H9 (cell line): ENCODE results near the gene NUBPL. TPM values are rescaled to one million over a fixed set of nuclear protein-coding genes. Genes with fewer than 3 reads are reported as not detected.

ENCODE experiments used
- DNase-seq: peaks from one replicate; pipeline ENCODE4 v3.0.0-alpha.2; 2017
- H2AFZ ChIP-seq: one replicate; pipeline ENCODE4 v1.6.1; 2013; ENCODE audit warnings: mild to moderate bottlenecking, low read length, control low read depth, moderate library complexity
- H2AK5ac ChIP-seq: 2 replicates; pipeline ENCODE4 v1.6.1; 2013; ENCODE audit warnings: low read length, control low read depth, mixed read lengths; ENCODE audit not compliant: insufficient read length
- H2BK120ac ChIP-seq: one replicate; pipeline ENCODE4 v1.6.1; 2013; ENCODE audit warnings: low read depth, mild to moderate bottlenecking, low read length, control low read depth, inconsistent platforms; ENCODE audit not compliant: poor library complexity, severe bottlenecking
- H2BK12ac ChIP-seq: 2 replicates; pipeline ENCODE4 v1.6.1; 2013; ENCODE audit warnings: low read length, control low read depth, mixed read lengths, low read depth; ENCODE audit not compliant: insufficient read length
- H2BK15ac ChIP-seq: 2 replicates; pipeline ENCODE4 v1.6.1; 2013; ENCODE audit warnings: low read depth, low read length, control low read depth
- H2BK20ac ChIP-seq: one replicate; pipeline ENCODE4 v1.6.1; 2013; ENCODE audit warnings: low read depth, mild to moderate bottlenecking, low read length, control low read depth, inconsistent platforms; ENCODE audit not compliant: poor library complexity, severe bottlenecking
- H2BK5ac ChIP-seq: 2 replicates; pipeline ENCODE4 v1.6.1; 2013; ENCODE audit warnings: low read length, control low read depth, mixed read lengths; ENCODE audit not compliant: insufficient read length
- H3K14ac ChIP-seq: 2 replicates; pipeline ENCODE4 v1.6.1; 2013; ENCODE audit warnings: low read length, control low read depth; ENCODE audit not compliant: insufficient read depth
- H3K18ac ChIP-seq: 2 replicates; pipeline ENCODE4 v1.6.1; 2013; ENCODE audit warnings: low read depth, mild to moderate bottlenecking, mixed read lengths, low read length, control low read depth; ENCODE audit not compliant: insufficient read length
- H3K23ac ChIP-seq: 2 replicates; pipeline ENCODE4 v1.6.1; 2013; ENCODE audit warnings: low read length, control low read depth, mixed read lengths, low read depth; ENCODE audit not compliant: insufficient read length
- H3K23me2 ChIP-seq: 2 replicates; pipeline ENCODE4 v1.6.1; 2013; ENCODE audit warnings: low read depth, mild to moderate bottlenecking, mixed read lengths, low read length, control low read depth; ENCODE audit not compliant: insufficient read length, poor library complexity, severe bottlenecking
- H3K27ac ChIP-seq: 2 replicates; pipeline ENCODE4 v1.5.1; 2013; ENCODE audit warnings: low read length, control low read depth, mixed read lengths, low read depth; ENCODE audit not compliant: insufficient read length
- H3K27me3 ChIP-seq: 2 replicates; pipeline ENCODE4 v1.6.1; 2013; ENCODE audit warnings: low read length, control low read depth, inconsistent platforms; ENCODE audit not compliant: insufficient read depth
- H3K4ac ChIP-seq: 2 replicates; pipeline ENCODE4 v1.6.1; 2013; ENCODE audit warnings: low read depth, mild to moderate bottlenecking, control low read depth, inconsistent platforms, low read length, moderate library complexity
- H3K4me1 ChIP-seq: 2 replicates; pipeline ENCODE4 v1.6.1; 2013; ENCODE audit warnings: low read length, control low read depth, inconsistent platforms; ENCODE audit not compliant: insufficient read depth
- H3K4me2 ChIP-seq: 2 replicates; pipeline ENCODE4 v1.6.1; 2013; ENCODE audit warnings: low read length, control low read depth, mixed read lengths; ENCODE audit not compliant: insufficient read length, insufficient read depth
- H3K56ac ChIP-seq: 2 replicates; pipeline ENCODE4 v1.6.1; 2013; ENCODE audit warnings: low read depth, mild to moderate bottlenecking, mixed read lengths, low read length, control low read depth; ENCODE audit not compliant: insufficient read length
- H3K79me1 ChIP-seq: 2 replicates; pipeline ENCODE4 v1.6.1; 2013; ENCODE audit warnings: low read depth, mild to moderate bottlenecking, moderate library complexity, low read length, control low read depth, inconsistent platforms; ENCODE audit not compliant: insufficient read depth, poor library complexity, severe bottlenecking
- H3K79me2 ChIP-seq: 2 replicates; pipeline ENCODE4 v1.6.1; 2013; ENCODE audit warnings: low read length, control low read depth, inconsistent platforms; ENCODE audit not compliant: insufficient read depth
- H3K9ac ChIP-seq: 2 replicates; pipeline ENCODE4 v1.6.1; 2013; ENCODE audit warnings: low read length, control low read depth, mixed read lengths; ENCODE audit not compliant: insufficient read length; ENCODE audit errors: extremely low read depth
- H3K9me3 ChIP-seq: one replicate; pipeline ENCODE4 v1.6.1; 2013; ENCODE audit warnings: low read depth, low read length, inconsistent platforms; ENCODE audit not compliant: control insufficient read depth
- H3T11ph ChIP-seq: one replicate; pipeline ENCODE4 v1.6.1; 2013; ENCODE audit warnings: mild to moderate bottlenecking, low read length, control low read depth, inconsistent platforms
- H4K20me1 ChIP-seq: one replicate; pipeline ENCODE4 v1.6.1; 2013; ENCODE audit not compliant: control insufficient read depth, insufficient read length, insufficient read depth
- H4K5ac ChIP-seq: 2 replicates; pipeline ENCODE4 v1.6.1; 2013; ENCODE audit warnings: low read depth, mild to moderate bottlenecking, mixed read lengths, low read length, control low read depth; ENCODE audit not compliant: insufficient read length
- H4K8ac ChIP-seq: replicated peaks from 2 replicates; pipeline ENCODE4 v1.6.1; 2013; ENCODE audit warnings: low read length, control low read depth, mixed read lengths, low read depth; ENCODE audit not compliant: insufficient read length
- H4K91ac ChIP-seq: 2 replicates; pipeline ENCODE4 v1.6.1; 2013; ENCODE audit warnings: low read depth, mild to moderate bottlenecking, moderate library complexity, mixed read lengths, low read length, control low read depth; ENCODE audit not compliant: insufficient read length
- H3K27ac Mint-ChIP-seq, 3 experiments: 2 replicates in 2 of 3; 3 replicates in 1 of 3; pipeline ENCODE4 v1.8.0; 2020 to 2021; ENCODE audit warnings: mixed read lengths in 3 of 3, mild to moderate bottlenecking in 1 of 3, moderate library complexity in 1 of 3
- H3K27me3 Mint-ChIP-seq: 2 replicates; pipeline ENCODE4 v1.8.0; 2021; ENCODE audit warnings: low read depth, mild to moderate bottlenecking, moderate library complexity, mixed read lengths
- H3K36me3 Mint-ChIP-seq, 3 experiments: 2 replicates in 2 of 3; 3 replicates in 1 of 3; pipeline ENCODE4 v1.8.0; 2020 to 2021; ENCODE audit warnings: low read depth in 3 of 3, mixed read lengths in 3 of 3; ENCODE audit not compliant: insufficient read depth in 1 of 3
- H3K4me1 Mint-ChIP-seq, 2 experiments: 2 replicates each; pipeline ENCODE4 v1.8.0; 2020; ENCODE audit warnings: mixed read lengths in 2 of 2
- H3K4me3 Mint-ChIP-seq, 2 experiments: 2 replicates in 1 of 2; 3 replicates in 1 of 2; pipeline ENCODE4 v1.8.0; 2020 to 2021; ENCODE audit warnings: mild to moderate bottlenecking in 2 of 2, mixed read lengths in 2 of 2, moderate library complexity in 1 of 2
- H3K9me3 Mint-ChIP-seq, 2 experiments: 2 replicates in 1 of 2; 3 replicates in 1 of 2; pipeline ENCODE4 v1.8.0; 2020; ENCODE audit warnings: mild to moderate bottlenecking in 2 of 2, mixed read lengths in 2 of 2, moderate library complexity in 1 of 2
- WGBS: extraction: QIAGEN DNeasy Blood & Tissue Kit; methylation state at CpG from one replicate; pipeline ENCODE4 v1.1.7; 2013; ENCODE audit warnings: missing lambda C conversion rate, low lambda C conversion rate, mixed read lengths; ENCODE audit not compliant: insufficient read length; ENCODE audit errors: extremely low coverage; 5-methylcytosine and 5-hydroxymethylcytosine counted together
- total RNA-seq: library from RNA; stranded (reverse); gene quantifications from 2 replicates; pipeline ENCODE4 v1.2.1, GENCODE V29; 2021
- TF ChIP-seq, protein P1 (sequence below): fragments of 200-600 bp; sonication (generic); conservative IDR thresholded peaks from 3 replicates; pipeline ENCODE4 v1.8.0; 2021; ENCODE audit warnings: antibody characterized with exemption, mild to moderate bottlenecking

Gene NUBPL
- total RNA-seq, 1 experiment from 2014 or later: 14.8 TPM

DNA sequence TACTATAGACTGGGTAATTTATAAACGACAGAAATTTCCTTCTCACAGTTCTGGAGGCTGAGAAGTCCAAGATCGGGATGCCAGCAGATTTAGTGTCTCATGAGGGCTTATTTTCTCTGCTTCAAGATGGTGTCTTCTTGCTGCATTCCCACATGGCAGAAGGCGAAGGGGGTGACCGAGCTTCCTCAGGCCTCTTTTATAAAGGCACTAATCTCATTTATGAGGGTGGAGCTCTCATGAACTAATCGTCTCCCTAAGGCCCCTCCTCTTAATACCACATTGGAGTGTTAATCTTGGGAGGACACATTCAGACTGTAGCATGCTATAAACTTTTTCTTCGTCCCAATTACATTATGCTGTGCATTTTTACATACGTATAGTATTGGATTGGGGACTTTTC, 315.5 kb downstream of the NUBPL start:
- Histone ChIP-seq H4K5ac (no peak overlapping the region), H3K27ac (no peak overlapping the region), H3K27me3 (no peaks in the 10 kb centered on the region), H3K14ac (no peak overlapping the region), H2BK5ac (no peak overlapping the region), H2AFZ (no peak overlapping the region), H3K4me1 (no peaks in the 10 kb centered on the region), H3K4me2 (no peak overlapping the region), H4K8ac (no peak overlapping the region), H2BK20ac (no peak overlapping the region), H2BK12ac (no peak overlapping the region), H2AK5ac (no peak overlapping the region), H2BK120ac (no peak overlapping the region), H3K9ac (no peak overlapping the region), H3K23ac (no peak overlapping the region), H3K56ac (no peak overlapping the region), H3K23me2 (no peaks in the 10 kb centered on the region), H3T11ph (no peak overlapping the region), H3K4ac (no peak overlapping the region), H3K79me1 (no peaks in the 10 kb centered on the region), H2BK15ac (no peak overlapping the region), H4K20me1 (no peaks in the 10 kb centered on the region), H4K91ac (no peak overlapping the region), H3K9me3 (no peaks in the 10 kb centered on the region), H3K18ac (no peak overlapping the region), H3K79me2 (no peaks in the 10 kb centered on the region)
- TF ChIP-seq, protein P1, sequence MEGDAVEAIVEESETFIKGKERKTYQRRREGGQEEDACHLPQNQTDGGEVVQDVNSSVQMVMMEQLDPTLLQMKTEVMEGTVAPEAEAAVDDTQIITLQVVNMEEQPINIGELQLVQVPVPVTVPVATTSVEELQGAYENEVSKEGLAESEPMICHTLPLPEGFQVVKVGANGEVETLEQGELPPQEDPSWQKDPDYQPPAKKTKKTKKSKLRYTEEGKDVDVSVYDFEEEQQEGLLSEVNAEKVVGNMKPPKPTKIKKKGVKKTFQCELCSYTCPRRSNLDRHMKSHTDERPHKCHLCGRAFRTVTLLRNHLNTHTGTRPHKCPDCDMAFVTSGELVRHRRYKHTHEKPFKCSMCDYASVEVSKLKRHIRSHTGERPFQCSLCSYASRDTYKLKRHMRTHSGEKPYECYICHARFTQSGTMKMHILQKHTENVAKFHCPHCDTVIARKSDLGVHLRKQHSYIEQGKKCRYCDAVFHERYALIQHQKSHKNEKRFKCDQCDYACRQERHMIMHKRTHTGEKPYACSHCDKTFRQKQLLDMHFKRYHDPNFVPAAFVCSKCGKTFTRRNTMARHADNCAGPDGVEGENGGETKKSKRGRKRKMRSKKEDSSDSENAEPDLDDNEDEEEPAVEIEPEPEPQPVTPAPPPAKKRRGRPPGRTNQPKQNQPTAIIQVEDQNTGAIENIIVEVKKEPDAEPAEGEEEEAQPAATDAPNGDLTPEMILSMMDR: no peak
- no CpG with 5 or more reads among the region's 7 CpGs for WGBS
- DNase-seq: no peak
- Mint-ChIP-seq H3K4me3 (no peak overlapping the region), H3K9me3 (no peaks in the 10 kb centered on the region), H3K27ac (no peak overlapping the region), H3K4me1 (no peaks in the 10 kb centered on the region), H3K27me3 (no peaks in the 10 kb centered on the region), H3K36me3 (no peaks in the 10 kb centered on the region)
